ENCODE results near the gene FBXO10.
A peak's percentile ranks its signal among the peaks of the same experiment; 100 is the strongest.
"Not testable (repeated sequence)": the region's sequence is repeated elsewhere in the genome, so short reads cannot be mapped to it uniquely, and the experiment has no call there.

Gene FBXO10

DNA sequence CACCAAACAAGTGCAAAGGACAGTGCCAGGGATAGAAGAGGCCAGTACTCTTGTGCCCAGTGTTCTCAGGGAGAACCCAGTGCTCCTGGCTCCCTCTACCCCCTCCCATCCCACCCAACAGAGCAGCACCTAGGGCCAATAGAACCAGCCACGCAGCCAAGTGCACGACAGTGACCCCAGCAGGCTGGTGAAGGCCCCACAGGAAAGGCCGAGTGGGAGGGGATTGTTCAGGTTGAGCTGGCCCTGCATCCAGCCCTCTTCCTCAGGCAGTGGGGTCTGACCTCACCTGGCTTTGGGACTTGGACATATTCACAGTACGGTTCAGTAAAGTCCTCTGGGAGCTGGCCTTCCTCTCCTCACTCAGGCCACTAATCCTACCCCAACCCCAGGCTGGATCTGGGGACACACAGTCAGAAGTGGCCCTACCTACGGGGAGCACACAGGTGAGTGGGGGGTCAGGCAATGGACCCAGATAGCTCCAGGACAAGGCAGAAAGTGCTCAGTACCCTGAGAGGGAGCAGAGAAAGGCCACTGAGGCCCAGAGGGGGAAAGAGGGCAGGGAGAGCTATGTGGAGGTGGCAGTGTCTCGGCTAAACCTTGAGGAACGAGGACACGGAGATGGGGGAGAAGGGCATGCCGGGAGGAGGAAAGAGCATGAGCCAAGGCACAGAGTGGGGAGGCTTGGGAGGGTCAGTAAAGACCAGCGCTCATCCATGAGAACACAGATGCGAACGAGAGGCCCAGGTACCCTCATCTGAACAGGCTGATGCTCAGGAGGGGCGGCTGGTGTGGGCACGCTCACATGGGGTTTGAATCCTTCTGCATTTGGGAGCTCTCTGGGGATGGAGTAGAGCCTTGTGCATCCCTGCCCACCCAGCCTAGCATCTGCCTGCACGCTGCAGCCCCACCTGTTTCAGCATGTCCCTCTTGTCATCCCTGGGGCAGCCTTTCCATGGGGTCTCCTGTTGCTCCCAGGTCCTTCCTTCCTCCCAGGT, 64.9 kb downstream of the FBXO10 start:
- peak; percentile 68 for DNase-seq (ENCODE audit: low spot score)

DNA sequence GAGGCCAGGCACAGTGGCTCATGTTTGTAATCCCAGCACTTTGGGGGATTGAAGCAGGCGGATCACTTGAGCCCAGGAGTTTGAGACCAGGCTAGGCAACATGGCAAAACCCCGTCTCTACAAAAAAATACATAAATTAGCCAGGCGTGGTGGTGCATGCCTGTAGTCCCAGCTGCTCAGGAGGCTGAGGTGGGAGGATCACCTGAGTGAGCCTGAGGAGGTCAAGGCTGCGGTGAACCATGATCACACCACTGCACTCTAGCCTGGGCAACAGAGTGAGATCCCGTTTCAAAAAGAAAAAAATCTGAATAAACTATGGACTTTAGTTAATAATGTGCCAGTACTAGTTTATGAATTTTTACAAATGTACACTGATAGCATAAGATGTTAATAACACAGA, 66.1 kb downstream of the FBXO10 start:
- not testable (repeated sequence) for DNase-seq (ENCODE audit: low spot score)

DNA sequence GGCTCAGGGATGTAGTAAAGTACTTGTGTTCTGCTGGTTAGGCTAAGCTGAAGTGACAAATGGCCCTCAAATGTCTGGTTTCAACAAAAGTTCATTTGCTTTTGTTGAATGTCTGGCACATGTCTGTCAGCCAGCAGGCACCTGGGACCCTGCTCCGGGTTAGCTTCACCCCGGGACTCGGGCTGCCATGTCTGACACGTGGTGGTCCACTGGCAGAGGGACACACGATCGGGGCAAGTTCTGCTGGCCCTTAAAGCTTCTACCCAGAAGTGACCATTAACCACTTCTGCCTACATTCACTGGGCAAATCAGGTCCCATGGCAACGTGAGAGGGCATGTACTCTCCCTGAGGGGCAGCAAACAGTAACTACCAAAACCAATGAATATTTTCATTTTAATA, 66.6 kb downstream of the FBXO10 start:
- no peak for DNase-seq (ENCODE audit: low spot score)

DNA sequence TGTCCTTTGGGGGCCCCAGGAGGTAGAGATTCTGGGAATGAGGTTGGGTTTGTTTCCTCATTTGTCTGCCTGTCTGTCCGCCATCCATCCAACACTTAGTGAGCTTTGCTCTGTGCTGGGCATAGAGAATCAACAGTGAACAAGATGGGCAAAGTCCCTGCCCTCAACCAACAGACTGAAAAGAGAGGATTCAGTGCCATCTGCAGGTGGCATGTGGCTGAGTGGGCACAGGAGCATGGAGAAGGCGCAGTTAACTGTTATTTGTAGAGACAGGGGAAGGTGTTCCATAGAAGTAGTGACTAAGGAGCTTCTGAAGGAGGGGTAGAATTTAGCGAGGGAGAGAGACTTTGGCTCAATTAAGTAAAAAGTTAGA, 67.4 kb downstream of the FBXO10 start:
- no peak for DNase-seq (ENCODE audit: low spot score)

DNA sequence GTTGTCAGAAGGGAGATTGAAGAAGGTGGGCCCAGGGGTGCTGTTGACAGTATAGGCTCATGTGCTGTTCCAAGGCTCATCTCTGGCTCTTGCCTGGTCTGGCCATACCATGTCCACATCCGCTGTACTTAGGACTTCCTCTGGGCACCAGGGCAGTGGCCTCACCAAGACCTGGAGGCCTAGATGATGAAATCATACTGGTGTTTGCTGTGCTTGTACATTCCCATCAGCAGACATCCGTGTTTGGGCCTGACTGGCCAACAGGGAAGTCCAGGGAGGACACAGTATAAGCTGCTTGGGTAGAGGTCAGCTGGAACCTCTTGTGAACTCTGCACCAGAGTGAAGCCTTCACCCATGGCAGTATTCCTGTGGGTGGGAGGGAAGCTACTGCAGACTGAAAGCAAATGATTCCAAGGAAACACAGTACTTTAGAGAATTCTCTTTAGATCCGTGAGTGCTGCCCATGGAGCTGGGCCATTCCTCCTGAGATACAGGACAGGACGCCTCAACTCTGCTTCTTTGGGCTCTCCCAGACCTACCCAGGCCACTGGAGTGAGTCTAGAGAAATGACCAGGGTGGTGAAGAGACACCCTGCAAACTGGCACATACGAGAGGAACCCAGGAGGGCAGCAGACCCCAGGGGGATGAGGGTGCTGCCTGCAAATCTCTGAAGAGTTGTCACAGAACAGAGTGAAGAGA, 67.9 kb downstream of the FBXO10 start:
- no peak for DNase-seq (ENCODE audit: low spot score)

DNA sequence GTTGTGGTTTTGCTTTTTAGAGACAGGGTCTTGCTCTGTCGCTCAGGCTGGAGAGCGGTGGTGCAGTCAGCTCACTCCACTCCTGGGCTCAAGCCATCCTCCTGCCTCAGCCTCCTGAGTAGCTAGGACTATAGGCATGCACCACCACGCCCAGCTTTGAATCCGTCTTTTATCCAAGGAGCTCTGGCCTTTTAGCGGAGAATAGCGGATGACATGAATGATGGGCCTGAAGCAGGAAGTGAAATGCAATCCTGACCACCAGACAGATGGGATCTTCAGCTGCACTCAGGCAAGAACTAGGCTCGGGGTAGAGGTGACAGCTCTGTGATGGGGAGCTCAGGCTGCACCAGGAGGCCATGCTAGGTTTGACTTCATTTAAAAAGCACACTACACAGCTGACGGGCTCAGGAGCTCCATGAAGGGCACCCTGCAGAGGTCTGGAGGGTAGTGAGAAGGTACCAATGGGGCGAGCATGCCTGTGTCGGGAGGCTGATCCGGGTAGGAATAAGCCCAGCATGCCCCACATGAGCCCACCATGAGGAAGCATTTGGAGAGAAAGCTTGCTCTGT, 68.5 kb downstream of the FBXO10 start:
- no peak for DNase-seq (ENCODE audit: low spot score)

DNA sequence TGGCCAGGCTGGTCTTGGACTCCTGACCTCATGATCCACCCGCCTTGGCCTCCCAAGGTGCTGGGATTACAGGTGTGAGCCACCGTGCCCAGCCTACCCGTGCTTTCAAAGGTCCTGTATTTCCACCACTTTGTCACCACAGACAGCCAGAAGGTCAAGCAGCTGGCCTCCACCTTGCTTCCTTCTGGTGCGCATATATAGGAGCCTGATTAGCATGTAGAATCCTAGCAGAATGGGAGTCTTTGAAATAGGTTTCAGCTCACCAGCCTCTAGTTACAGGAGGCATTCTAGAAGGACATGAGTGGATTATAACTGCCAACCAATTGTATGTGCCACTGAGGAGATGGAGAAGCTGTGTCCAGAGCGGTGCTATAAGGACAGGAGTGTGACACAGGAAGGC, 71.6 kb downstream of the FBXO10 start:
- DNase-seq (ENCODE audit: low spot score), result no peak

DNA sequence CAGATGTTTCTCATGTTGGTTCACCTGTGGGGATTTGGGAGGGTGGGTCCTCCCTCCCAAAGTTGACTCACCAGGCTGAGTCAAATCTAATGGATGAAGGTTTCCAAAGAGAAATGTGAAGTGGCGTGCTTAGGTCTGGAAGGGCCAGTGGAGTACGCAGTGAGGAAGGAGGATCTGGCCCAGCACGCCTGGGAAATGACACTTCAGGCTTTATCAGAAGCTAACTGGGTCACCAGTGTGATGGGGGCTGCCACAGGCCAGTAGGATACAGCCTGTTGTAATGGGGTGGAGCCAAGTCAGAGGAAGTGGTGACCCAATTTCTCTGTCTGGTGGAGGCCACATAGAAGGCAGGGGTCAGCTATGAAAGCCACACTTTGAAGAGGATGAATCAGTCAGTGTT, 72.4 kb downstream of the FBXO10 start:
- no peak for DNase-seq (ENCODE audit: low spot score)

DNA sequence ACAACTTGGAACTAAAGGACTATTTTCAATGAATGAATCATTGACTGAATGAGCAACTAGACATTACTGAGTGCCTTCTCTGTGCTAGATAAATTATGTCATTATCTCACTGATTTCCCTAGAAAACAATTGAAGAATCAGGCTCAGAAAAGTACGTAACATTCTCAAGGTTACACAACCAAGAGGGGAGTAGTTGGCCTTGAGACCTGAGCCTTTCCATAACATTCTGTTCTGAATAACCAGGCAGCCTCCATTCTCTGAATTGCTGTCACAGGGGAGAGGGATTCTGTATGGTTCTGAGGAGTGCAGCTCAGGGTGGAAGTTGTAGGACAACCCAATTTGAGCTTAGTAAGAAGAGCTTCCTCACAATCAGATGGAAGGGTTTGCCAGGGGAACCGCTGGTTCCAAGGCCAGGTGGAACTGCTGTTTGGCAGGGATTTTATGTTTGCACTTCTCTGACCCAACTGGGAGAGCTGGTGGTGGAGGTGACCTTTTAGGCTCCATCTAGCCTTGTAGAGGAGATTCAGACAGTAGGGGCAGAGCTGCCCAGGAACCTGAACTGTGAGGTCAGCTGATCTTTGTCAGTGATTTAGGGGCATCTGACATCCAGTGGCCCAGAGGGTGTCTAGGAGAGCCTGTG, 74.1 kb downstream of the FBXO10 start:
- DNase-seq (ENCODE audit: low spot score), result no peak

DNA sequence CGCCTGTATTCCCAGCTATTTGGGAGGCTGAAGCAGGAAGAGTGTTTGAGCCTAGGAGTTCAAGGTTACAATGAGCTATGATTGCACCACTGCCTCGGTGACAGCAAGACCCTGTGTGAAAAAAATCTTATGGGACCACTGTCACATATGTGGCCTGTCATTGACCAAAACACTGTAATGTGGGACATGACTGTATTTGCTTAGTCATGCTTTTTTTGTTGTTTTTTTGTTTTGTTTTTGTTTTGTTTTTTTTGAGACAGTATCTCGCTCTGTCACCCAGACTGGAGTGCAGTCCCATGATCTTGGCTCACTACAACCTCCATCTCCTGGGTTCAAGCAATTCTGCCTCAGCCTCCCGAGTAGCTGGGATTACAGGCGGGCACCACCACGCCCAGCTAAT, 76.9 kb downstream of the FBXO10 start:
- no peak for DNase-seq (ENCODE audit: low spot score)

DNA sequence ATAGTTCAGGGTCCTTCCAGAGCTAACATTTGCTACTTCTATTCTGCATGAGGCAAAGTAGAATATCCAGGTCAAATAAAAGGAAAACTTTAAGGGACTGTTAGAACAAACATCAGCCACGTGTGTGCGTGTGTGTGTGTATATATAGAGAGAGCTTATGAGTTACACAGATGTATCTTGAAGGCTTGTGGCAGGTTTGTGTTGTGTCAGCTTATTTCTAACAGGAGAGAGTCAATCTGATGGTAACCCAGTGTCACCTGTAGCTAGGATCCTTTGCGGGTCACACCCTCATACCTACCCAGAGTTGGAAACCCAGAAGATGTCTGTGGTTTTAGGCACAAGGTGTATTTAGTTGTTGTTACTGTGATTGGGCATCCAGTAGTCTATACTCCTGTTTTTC, 77.7 kb downstream of the FBXO10 start:
- no peak for DNase-seq (ENCODE audit: low spot score)

DNA sequence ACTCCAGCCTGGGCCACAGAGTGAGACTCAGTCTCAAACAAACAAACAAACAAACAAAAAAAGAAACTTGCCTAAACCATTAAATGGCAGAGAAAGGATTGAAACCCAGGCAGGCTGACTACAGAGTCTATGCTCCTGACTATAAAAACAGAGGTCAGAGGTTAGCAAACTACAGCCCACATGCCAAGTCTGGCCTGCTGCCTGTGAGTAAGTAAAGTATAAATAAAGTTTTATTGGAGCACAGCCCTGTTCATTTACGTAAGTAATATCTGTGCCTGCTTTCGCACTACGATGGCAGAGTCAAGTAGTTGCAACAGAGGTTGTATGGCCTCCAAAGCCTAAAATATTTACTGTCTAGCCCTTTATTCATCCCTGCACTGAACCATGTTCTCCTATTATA, 78.9 kb downstream of the FBXO10 start:
- DNase-seq (ENCODE audit: low spot score), result no peak

DNA sequence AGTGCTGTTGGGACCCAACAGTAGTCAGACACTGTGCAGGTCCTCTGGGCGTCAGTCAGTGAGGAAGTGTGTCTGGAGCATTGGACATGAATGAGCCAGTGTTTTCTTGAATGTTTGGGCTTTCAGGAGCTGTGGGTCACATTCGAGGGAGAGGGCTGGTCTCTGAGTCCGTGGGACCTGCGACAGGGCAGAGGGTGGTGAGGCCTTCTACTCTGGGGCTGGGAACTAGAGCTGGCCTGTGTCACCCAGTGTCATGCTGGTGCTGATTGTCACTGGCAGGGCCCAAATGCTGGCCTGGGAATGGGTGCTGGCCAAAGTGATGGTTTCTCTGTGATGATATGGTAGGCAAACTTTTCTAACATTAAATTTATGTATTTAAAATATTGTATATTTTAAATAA, 80.2 kb downstream of the FBXO10 start:
- DNase-seq (ENCODE audit: low spot score), result no peak

DNA sequence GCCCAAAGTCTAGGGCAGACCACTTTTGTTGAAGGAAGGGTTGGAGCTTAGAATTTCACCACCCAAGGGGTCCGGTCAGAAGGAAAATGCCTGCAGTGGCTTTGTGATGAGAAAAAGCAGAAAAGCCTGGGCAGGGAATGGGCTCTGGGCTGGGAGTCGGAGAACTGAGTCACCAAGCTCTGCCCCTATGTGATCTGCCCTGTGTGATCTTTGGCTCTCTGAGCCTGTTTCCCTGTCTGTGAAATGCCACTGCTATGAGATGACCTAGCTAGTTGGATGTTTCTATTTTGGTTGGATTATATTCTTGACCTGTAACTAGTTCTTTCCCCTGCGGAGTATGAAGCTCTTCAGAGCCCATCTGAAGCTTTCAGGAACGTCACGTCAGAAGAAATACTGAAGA, 80.6 kb downstream of the FBXO10 start:
- DNase-seq (ENCODE audit: low spot score), result no peak

DNA sequence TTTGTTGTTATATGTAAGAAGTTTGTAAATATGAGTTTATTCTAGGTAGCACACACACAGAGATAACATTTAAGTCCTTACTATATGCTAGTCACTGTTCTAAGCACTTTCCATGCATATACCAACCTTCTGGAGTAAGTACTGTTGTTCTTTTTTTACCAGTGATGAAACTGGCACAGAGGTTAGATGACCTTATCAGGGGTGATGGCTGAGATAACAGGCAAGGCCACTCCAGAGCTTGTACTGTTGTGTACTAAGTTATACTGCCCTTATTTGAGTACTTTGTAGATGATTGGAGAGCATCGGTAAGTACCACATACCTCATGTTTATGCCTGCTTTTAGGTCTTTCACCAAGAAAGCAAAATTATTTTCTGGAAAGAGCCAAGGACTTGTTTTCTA, 84.2 kb downstream of the FBXO10 start:
- DNase-seq (ENCODE audit: low spot score), result no peak

DNA sequence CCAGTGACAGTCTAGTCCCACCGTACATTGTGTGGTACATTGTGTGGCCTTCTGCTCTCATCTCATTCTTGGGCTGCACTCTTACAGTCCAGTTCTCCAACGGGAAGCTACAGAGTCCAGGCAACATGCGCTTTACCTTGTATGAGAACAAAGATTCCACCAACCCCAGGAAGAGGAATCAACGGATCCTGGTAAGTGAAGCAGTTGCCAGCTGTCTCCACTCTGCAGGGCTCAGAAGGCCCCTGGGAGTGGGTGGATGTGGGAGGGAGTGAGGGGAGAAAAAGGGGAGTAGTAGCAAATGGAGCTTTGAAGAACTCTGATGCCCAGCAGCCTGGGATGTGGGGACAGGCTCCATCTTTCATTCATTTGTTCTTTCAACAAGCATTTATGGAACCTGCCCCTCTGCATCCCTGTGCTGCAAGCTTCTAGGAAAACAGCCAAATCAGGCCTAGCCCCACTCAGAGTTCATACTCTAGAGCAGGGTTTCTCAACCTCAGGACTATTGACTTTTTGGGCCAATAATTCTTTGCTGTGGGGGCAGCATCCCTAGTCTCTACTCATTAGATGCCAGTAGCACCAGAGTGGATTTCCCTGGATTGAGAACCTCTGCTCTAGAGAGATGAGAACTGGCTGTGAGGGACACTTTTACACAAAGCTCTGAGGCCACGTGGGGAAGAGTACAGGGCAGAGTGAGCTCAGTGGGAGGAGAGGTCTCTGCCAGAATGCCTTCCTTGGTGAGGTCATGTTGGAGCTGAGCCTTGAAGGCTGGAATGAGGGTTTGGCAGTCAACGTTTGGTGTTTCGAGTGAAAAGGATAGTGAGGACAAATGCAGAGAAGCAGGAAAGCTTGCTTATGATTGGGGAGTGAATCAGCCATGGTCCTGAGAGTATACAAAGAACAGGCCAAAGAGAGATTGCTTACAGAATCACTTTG, 89.3 kb downstream of the FBXO10 start:
- DNase-seq (ENCODE audit: low spot score), result peak; percentile 52

DNA sequence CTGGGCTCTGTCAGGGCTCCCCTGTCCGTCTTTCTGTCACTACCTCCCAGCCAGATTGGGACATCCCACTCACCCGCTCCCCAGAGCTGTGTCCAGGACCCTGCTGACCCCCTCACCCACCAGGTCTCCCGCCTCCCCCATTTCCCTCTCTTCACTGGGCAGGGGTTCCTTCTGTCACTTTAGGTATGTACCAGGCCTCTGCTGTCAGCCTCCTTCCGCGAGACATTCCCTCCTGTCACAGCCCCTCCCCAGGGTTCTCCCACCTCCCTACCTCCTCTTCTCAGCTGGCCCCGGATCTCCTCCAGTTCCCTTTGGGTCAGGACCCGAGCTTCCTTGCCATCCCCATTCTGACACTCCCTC, 89.9 kb downstream of the FBXO10 start:
- DNase-seq (ENCODE audit: low spot score), result no peak

DNA sequence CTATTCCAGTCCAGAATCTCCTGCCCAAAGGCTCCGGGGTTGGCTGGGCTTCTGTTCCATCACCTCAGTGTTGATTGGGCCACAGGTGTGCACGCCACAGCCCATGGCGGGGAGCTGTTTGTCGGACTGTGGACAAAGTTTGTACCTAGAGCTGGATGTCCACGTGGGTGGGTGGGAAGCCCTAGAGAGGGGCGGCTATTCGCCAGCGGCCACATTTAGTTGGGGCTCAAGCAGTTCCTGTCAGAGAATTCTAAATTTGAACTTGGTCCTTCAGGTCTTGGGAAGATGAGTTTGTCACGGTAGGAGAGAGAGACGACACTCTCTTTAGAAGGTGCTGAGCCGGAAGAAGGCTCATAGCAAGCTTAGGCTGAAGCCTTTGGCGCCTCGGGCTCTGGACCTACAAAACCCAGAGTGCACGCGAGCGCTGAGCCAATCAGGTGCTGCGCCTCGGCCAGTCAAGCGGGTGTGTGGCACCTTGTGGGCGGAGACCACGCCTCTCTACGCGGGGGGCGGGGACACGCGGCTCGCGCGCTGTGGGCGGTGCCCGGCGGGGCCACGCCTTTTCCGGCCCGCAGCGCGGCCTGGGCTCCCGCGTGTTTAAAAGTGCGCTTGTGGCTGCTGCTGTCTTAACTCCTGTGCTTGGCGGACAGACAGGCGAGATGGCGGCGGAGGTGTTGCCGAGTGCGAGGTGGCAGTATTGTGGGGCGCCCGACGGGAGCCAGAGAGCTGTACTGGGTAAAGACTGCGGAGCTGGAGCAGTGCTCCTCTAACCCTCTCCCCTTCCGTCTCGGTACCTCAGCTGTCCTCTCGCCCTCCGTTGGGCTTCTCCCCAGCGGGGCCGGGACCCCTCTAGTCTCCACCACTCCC, 90.6 kb downstream of the FBXO10 start, which contains the start of gene POLR1E:
Gene POLR1E, plus strand, starts transcription at position 560 of the 867 bp plus-strand sequence. Its CDS starts 100 bp downstream, at position 660.
- peak; percentile 99 for DNase-seq (ENCODE audit: low spot score)

DNA sequence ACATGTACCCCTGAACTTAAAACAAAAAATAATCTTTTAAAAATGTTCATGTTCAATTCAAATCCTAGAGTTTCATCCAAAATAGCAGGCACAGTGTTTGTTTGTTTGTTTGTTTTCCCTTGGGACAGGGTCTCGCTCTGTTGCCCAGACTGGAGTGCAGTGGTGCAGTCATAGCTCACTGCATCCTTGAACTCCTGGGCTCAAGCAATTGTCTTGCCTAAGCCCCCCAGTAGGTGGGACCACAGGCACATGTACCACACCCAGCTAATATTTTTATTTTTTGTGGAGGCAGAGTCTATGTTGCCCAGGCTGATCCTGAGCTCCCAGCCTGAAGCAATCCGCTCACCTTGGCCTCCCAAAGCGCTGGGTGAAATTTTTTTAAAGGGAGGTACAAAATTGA, 95.4 kb downstream of the FBXO10 start:
- no peak for DNase-seq (ENCODE audit: low spot score)

DNA sequence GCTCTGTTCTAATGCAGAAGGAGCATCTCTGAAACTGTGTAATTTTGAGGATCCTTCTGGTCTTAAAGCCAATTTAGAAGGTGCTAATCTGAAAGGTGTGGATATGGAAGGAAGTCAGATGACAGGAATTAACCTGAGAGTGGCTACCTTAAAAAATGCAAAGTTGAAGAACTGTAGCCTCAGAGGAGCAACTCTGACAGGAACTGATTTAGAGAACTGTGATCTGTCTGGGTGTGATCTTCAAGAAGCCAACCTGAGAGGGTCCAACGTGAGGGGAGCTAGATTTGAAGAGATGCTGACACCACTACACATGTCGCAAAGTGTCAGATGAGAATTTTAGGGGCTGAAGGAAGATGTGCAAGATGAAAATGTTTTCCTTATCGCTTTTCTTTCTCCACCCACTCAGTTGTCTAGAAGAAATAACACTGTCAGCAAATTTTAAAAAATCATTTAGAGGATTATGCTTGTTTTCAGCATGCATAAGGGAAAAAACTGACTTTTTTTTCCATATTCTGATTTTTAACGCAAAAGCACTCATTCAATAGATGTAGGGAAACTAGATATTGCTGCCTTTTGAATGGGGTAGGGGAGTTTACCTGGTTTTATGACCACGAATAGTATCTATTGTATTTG, 98.1 kb downstream of the FBXO10 start:
- not testable (repeated sequence) for DNase-seq (ENCODE audit: low spot score)
